HepG2 (cell line): Measurements from ENCODE around the gene TM4SF20. TPM values are rescaled to one million over a fixed set of nuclear protein-coding genes. Genes with fewer than 3 reads are reported as not detected.

Experiments used
- ARID4A ChIP-seq: sonication (generic); formaldehyde crosslinking; IDR thresholded peaks from 2 replicates; pipeline ENCODE4 v1.5.0; 2020; ENCODE audit warnings: mild to moderate bottlenecking, missing genetic modification reagents, borderline replicate concordance
- ERF ChIP-seq: IDR thresholded peaks from 2 replicates; pipeline ENCODE4 v1.6.1; 2018; ENCODE audit warnings: missing biosample characterization, missing genetic modification reagents
- TERF1 ChIP-seq: sonication (generic); formaldehyde crosslinking; IDR thresholded peaks from 2 replicates; pipeline ENCODE4 v1.8.0; 2022; ENCODE audit warnings: mild to moderate bottlenecking, missing genetic modification reagents, moderate library complexity
- ZFAT ChIP-seq: sonication (generic); formaldehyde crosslinking; conservative IDR thresholded peaks from 2 replicates; pipeline ENCODE4 v1.8.1; 2023; ENCODE audit warnings: missing genetic modification reagents, inconsistent platforms
- ZNF646 ChIP-seq: sonication (generic); formaldehyde crosslinking; IDR thresholded peaks from 2 replicates; pipeline ENCODE4 v1.9.0; 2021; ENCODE audit warnings: mild to moderate bottlenecking, missing genetic modification reagents
- polyA plus RNA-seq, 8 experiments: library from polyadenylated mRNA; depleted of rRNA in 3 of 8; stranded (reverse) in 7 of 8; unstranded in 1 of 8; fragments of >200 nt; fragmentation: Illumina TruSeq in 4 of 8; extraction: Trizol in 4 of 8; gene quantifications; 2 replicates each; pipeline versions ENCODE4 v1.2.1 to v1.2.3, GENCODE V29; 2011 to 2016; ENCODE audit warnings: low read depth in 4 of 8, missing spikeins in 1 of 8, mixed read lengths in 1 of 8; ENCODE audit not compliant: insufficient read depth in 1 of 8
- total RNA-seq, 5 experiments: library from RNA; depleted of rRNA; stranded (reverse); fragments of >200 nt; fragmentation: Illumina TruSeq; extraction: Trizol; gene quantifications; 2 replicates each; pipeline ENCODE4 v1.2.3, GENCODE V29; 2016; ENCODE audit warnings: low read depth in 1 of 5
- TF ChIP-seq, protein P1 (sequence below): sonication (generic); formaldehyde crosslinking; IDR thresholded peaks from 2 replicates; pipeline ENCODE4 v1.8.1; 2023; ENCODE audit warnings: missing genetic modification reagents, mild to moderate bottlenecking, borderline replicate concordance

TM4SF20 gene
- total and polyA plus RNA-seq, 2 of the 13 experiments (the other 11 are each of a cell fraction or from before 2014, with no cell fraction given) = not detected

GRCh38 chr2:227324995-227325838 is 53.9 kb downstream of the TM4SF20 start, which contains the start of gene MFF (continued):
- TF ChIP-seq ZNF646 (CRISPR knock-in tag) (no peak; the same call in none of the 2 replicates), TERF1 (peak; percentile 97), ARID4A (CRISPR knock-in tag) (peak; percentile 96), ZFAT (CRISPR knock-in tag) (no peak), ERF (peak; percentile 96)
- TF ChIP-seq, protein P1, sequence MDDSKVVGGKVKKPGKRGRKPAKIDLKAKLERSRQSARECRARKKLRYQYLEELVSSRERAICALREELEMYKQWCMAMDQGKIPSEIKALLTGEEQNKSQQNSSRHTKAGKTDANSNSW = peak; percentile 97; the same call in 1 of the 2 replicates
